GM18951 (cell line): ENCODE data around the gene GP5.

Experiments
- POLR2A ChIP-seq: IDR thresholded peaks from 4 replicates; pipeline ENCODE4 v1.6.1; 2011; ENCODE audit warnings: mild to moderate bottlenecking; ENCODE audit not compliant: insufficient read length, insufficient read depth; ENCODE audit errors: extremely low read depth
- in situ Hi-C: fragments of 300-500 bp; cut with MboI; formaldehyde crosslinking; loops from one replicate; pipeline ENCODE4 v1.12.0; 2022; ENCODE audit warnings: low sequenced_read_pairs, mixed read lengths, inconsistent platforms; ENCODE audit not compliant: unreplicated experiment

Gene GP5

GRCh38 chr3:194390835-194391234 is 8.2 kb downstream of the GP5 start:
- in situ Hi-C loops = no loop called here
- TF ChIP-seq POLR2A = no peak

GRCh38 chr3:194389269-194389668 is 9.8 kb downstream of the GP5 start:
- no peak for TF ChIP-seq POLR2A
- in situ Hi-C loops = no loop called here

- in situ Hi-C loops = no loop called here
- TF ChIP-seq POLR2A = no peak
These were observed 11.1 kb downstream of the GP5 start for GRCh38 chr3:194387926-194388418.

GRCh38 chr3:194387276-194387675 is 11.8 kb downstream of the GP5 start:
- in situ Hi-C loops = no loop called here
- no peak for TF ChIP-seq POLR2A

GRCh38 chr3:194386648-194387047 is 12.4 kb downstream of the GP5 start:
- no peak for TF ChIP-seq POLR2A
- in situ Hi-C loops = no loop called here

- in situ Hi-C loops = no loop called here
- TF ChIP-seq POLR2A = no peak
These were observed 13.0 kb downstream of the GP5 start for GRCh38 chr3:194386066-194386465.

GRCh38 chr3:194384569-194385001 is 14.5 kb downstream of the GP5 start:
- no peak for TF ChIP-seq POLR2A
- in situ Hi-C loops = no loop called here

- TF ChIP-seq POLR2A = no peak
- in situ Hi-C loops = no loop called here
These were observed 14.9 kb downstream of the GP5 start for GRCh38 chr3:194384156-194384555.

- no peak for TF ChIP-seq POLR2A
- in situ Hi-C loops = no loop called here
These were observed 15.7 kb downstream of the GP5 start for GRCh38 chr3:194383276-194383940.

- in situ Hi-C loops = no loop called here
- TF ChIP-seq POLR2A = no peak
These were observed 16.2 kb downstream of the GP5 start for GRCh38 chr3:194382892-194383223.

- in situ Hi-C loops = no loop called here
These were observed 16.7 kb downstream of the GP5 start for GRCh38 chr3:194382196-194382891.

GRCh38 chr3:194381460-194381875 is 17.6 kb downstream of the GP5 start:
- TF ChIP-seq POLR2A = no peak
- in situ Hi-C loops = no loop called here

More at GRCh38 chr3:194382196-194382891, 16.7 kb downstream of the GP5 start:
- TF ChIP-seq POLR2A = no peak

- no peak for TF ChIP-seq POLR2A
- in situ Hi-C loops = no loop called here
These were observed 18.7 kb downstream of the GP5 start for GRCh38 chr3:194380326-194380725.

GRCh38 chr3:194379651-194380050 is 19.4 kb downstream of the GP5 start:
- no peak for TF ChIP-seq POLR2A
- in situ Hi-C loops = no loop called here
